Lower leg skin (tissue), 4 donors: Measurements from ENCODE around the gene PTRH2. TPM values are rescaled to one million over a fixed set of nuclear protein-coding genes. Genes with fewer than 3 reads are reported as not detected.

Source experiments
- DNase-seq, 2 donors: peaks; one replicate each; pipeline ENCODE4 v3.0.0-alpha.2; 2019; ENCODE audit warnings: low spot score in 2 of 2
- H3K4me3 ChIP-seq: fragments of 200-600 bp; sonication (generic); 2 replicates; pipeline ENCODE4 v1.5.1; 2017; ENCODE audit warnings: mild to moderate bottlenecking, low read depth; ENCODE audit not compliant: poor library complexity, severe bottlenecking
- POLR2A ChIP-seq, 2 donors: fragments of 450-650 bp; IDR thresholded peaks; one replicate each; pipeline ENCODE4 v1.6.1; 2016 to 2017; ENCODE audit warnings: antibody characterized with exemption in 2 of 2, mild to moderate bottlenecking in 1 of 2, moderate library complexity in 1 of 2
- WGBS, 2 donors: methylation state at CpG; one replicate each; pipeline ENCODE4 v1.1.5; 2018; 5-methylcytosine and 5-hydroxymethylcytosine counted together
- intact Hi-C: fragments of 100-400 bp; cut with DNase I; formaldehyde crosslinking; loops from one replicate; pipeline ENCODE4 v1.15.0; 2023; ENCODE audit warnings: low total_unique reads
- total RNA-seq, 4 donors: library from RNA; depleted of rRNA; stranded (reverse); fragments of >200 nt; gene quantifications; one replicate each; pipeline ENCODE4 v1.1.0, GENCODE V29; 2016
- TF ChIP-seq, protein P1 (sequence below), 3 donors: fragments of 450-650 bp; IDR thresholded peaks; one replicate each; pipeline ENCODE4 v1.5.1; 2016; ENCODE audit warnings: antibody characterized with exemption in 3 of 3, mild to moderate bottlenecking in 3 of 3, moderate library complexity in 2 of 3

Gene PTRH2
- total RNA-seq, 4 donors from 2014 or later: 15.4 to 29.2 (median 18.7) TPM

DNA sequence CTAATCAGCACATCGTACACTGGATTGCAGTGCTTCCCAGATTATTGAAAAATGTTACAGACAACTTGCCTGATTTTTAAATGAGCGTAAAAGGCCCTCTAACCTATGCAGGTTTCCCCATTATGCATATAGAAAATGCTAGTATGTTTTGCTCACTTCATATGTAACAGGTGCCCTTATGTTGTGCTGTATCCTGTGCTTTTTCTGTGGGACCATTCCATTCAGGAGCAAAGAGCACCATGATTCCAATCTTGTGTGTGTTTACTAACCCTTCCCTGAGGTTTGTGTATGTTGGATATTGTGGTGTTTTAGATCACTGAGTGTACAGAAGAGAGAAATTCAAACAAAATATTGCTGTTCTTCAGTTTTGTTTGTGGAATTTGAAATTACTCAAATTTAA lies 12.9 kb downstream of the PTRH2 start:
- intact Hi-C loops: no loop called here
- TF ChIP-seq, protein P1, sequence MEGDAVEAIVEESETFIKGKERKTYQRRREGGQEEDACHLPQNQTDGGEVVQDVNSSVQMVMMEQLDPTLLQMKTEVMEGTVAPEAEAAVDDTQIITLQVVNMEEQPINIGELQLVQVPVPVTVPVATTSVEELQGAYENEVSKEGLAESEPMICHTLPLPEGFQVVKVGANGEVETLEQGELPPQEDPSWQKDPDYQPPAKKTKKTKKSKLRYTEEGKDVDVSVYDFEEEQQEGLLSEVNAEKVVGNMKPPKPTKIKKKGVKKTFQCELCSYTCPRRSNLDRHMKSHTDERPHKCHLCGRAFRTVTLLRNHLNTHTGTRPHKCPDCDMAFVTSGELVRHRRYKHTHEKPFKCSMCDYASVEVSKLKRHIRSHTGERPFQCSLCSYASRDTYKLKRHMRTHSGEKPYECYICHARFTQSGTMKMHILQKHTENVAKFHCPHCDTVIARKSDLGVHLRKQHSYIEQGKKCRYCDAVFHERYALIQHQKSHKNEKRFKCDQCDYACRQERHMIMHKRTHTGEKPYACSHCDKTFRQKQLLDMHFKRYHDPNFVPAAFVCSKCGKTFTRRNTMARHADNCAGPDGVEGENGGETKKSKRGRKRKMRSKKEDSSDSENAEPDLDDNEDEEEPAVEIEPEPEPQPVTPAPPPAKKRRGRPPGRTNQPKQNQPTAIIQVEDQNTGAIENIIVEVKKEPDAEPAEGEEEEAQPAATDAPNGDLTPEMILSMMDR (IDR thresholded peaks at IDR 0.05): no peak
- no peak for TF ChIP-seq POLR2A (IDR thresholded peaks at IDR 0.05)
- no peak for DNase-seq
- whole genome bisulfite sequencing, 2 donors: 84 to 88% methylated on average over 2 of the region's 2 CpGs
- H3K4me3 ChIP-seq: no peak overlapping the region

- no peak overlapping the region for H3K4me3 ChIP-seq
- no peak for DNase-seq
- intact Hi-C loops: no loop called here
- no peak for TF ChIP-seq POLR2A (IDR thresholded peaks at IDR 0.05)
- TF ChIP-seq, protein P1 (IDR thresholded peaks at IDR 0.05): no peak
- 86 to 90% methylated on average over 7 of the region's 7 CpGs for WGBS, 2 donors
Measured at GRCh38 chr17:59693582-59693981, 13.6 kb downstream of the PTRH2 start.

GRCh38 chr17:59688496-59688895 lies 18.7 kb downstream of the PTRH2 start:
- intact Hi-C loops: no loop called here
- TF ChIP-seq, protein P1 (IDR thresholded peaks at IDR 0.05): no peak
- TF ChIP-seq POLR2A (IDR thresholded peaks at IDR 0.05): no peak
- H3K4me3 ChIP-seq: no peak overlapping the region
- DNase-seq: no peak
- 68 to 70% methylated on average over 2 of the region's 2 CpGs for WGBS, 2 donors

- no peak overlapping the region for H3K4me3 ChIP-seq
- intact Hi-C loops: no loop called here
- TF ChIP-seq, protein P1 (IDR thresholded peaks at IDR 0.05): no peak
- TF ChIP-seq POLR2A (IDR thresholded peaks at IDR 0.05): no peak
- 85 to 92% methylated on average over 1 of the region's 1 CpG for WGBS, 2 donors
- DNase-seq: no peak
Measured at GRCh38 chr17:59688008-59688407, 19.2 kb downstream of the PTRH2 start.

DNA sequence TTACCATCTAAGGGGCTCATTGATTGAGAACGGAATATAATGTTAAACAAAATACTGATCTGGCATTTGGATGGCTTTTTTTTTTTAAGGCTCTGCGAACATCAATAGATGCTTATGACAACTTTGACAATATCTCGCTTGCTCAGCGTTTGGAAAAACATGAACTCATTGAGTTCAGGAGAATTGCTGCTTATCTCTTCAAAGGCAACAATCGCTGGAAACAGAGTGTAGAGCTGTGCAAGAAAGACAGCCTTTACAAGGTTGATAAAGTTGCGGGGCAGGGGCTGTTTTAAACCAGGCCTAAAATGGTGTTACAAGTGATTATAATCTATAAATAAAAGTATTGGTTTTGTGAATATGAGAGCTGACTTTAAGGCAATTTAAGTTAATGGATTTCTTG lies 22.3 kb downstream of the PTRH2 start:
- no peak for DNase-seq
- intact Hi-C loops: no loop called here
- WGBS, 2 donors: 89 to 94% methylated on average over 6 of the region's 6 CpGs

DNA sequence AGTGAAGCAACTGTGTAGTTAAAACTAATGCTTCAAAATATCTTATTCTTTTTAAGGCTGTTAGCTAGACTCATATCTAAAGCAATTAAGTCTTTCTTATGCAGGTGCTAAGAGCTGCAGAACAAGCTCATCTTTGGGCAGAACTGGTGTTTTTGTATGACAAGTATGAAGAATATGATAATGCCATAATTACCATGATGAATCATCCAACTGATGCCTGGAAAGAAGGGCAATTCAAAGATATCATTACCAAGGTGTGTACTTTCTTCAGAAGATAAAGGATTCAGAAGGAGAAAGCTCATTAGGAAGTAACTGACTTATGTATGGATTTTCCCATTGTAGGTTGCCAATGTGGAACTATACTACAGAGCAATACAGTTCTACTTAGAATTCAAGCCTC lies 23.9 kb downstream of the PTRH2 start:
- no peak overlapping the region for H3K4me3 ChIP-seq
- intact Hi-C loops: no loop called here
- DNase-seq: no peak
- TF ChIP-seq, protein P1 (IDR thresholded peaks at IDR 0.05): no peak

More for the DNA sequence above, 22.3 kb downstream of the PTRH2 start:
- no peak overlapping the region for H3K4me3 ChIP-seq
- TF ChIP-seq, protein P1 (IDR thresholded peaks at IDR 0.05): no peak
- no peak for TF ChIP-seq POLR2A (IDR thresholded peaks at IDR 0.05)
